GM19193 (cell line): ENCODE results near the gene TMEFF2.

Experiments
- POLR2A ChIP-seq: IDR thresholded peaks from 4 replicates; pipeline ENCODE4 v1.6.1; 2011; ENCODE audit not compliant: insufficient read depth, insufficient read length; ENCODE audit errors: extremely low read depth

TMEFF2 gene

GRCh38 chr2:192155511-192156118 lies 39.1 kb downstream of the TMEFF2 start:
- TF ChIP-seq POLR2A: no peak

GRCh38 chr2:192153561-192153960 lies 41.2 kb downstream of the TMEFF2 start:
- TF ChIP-seq POLR2A: no peak

GRCh38 chr2:192151853-192152252 lies 42.9 kb downstream of the TMEFF2 start:
- no peak for TF ChIP-seq POLR2A

GRCh38 chr2:192150166-192150565 lies 44.6 kb downstream of the TMEFF2 start:
- TF ChIP-seq POLR2A: no peak

- no peak for TF ChIP-seq POLR2A
Measured at GRCh38 chr2:192148620-192149321, 46.0 kb downstream of the TMEFF2 start.

- TF ChIP-seq POLR2A: no peak
Measured at GRCh38 chr2:192148241-192148619, 46.5 kb downstream of the TMEFF2 start.

GRCh38 chr2:192146069-192147015 lies 48.4 kb downstream of the TMEFF2 start:
- no peak for TF ChIP-seq POLR2A

GRCh38 chr2:192145496-192145895 lies 49.2 kb downstream of the TMEFF2 start:
- no peak for TF ChIP-seq POLR2A

GRCh38 chr2:192140236-192140839 lies 54.4 kb downstream of the TMEFF2 start:
- no peak for TF ChIP-seq POLR2A

- TF ChIP-seq POLR2A: no peak
Measured at GRCh38 chr2:192139813-192140212, 54.9 kb downstream of the TMEFF2 start.

- no peak for TF ChIP-seq POLR2A
Measured at GRCh38 chr2:192137451-192137850, 57.3 kb downstream of the TMEFF2 start.

- TF ChIP-seq POLR2A: no peak
Measured at GRCh38 chr2:192128655-192129054, 66.1 kb downstream of the TMEFF2 start.

- TF ChIP-seq POLR2A: no peak
Measured at GRCh38 chr2:192127434-192127833, 67.3 kb downstream of the TMEFF2 start.

GRCh38 chr2:192126912-192127311 lies 67.8 kb downstream of the TMEFF2 start:
- TF ChIP-seq POLR2A: no peak

GRCh38 chr2:192126426-192126825 lies 68.3 kb downstream of the TMEFF2 start:
- TF ChIP-seq POLR2A: no peak
